ENCODE data around the gene MMP24.

The MMP24 gene

GRCh38 chr20:35280523-35280922, 54.0 kb downstream of the MMP24 start:
- DNase-seq = no peak

- no peak for DNase-seq
Observed at GRCh38 chr20:35281506-35282101, 55.1 kb downstream of the MMP24 start.

DNA sequence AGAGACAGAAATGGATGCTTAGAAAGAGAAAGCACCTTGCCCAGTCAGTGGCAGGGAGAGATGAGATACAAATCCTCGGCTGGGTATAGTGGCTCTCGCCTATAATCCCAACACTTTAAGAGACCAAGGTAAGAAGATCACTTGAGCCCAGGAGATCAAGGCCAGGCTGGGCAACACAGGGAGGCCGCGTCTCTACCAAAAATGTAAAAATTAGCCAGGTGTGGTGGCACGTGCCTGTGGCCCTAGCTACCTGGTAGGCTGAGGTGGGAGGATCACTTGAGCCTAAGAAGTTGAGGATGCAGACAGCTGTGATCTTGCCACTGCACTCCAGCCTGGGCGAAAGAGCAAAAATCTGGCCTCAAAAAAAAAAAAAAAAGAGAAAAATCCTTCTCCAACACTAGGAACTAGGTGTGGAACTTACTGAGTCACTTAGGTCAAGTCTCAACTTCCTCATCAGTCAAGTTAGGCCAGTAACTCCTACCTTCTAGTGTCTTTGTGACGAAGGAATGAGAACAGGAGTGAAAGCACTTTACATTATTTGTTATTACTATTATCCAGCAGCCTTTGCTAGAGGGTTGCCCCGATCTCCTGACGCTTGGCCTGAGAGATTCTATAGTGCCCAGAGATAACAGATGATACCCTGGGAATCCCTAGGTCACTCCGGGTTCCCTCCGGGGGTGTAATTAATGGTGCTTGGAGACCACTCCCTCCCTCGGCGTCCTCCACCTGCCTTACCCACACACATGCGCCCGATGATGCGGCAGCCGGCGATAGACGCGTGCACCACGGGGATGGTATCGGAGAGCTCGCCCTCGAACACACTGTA, 57.2 kb downstream of the MMP24 start:
- DNase-seq = no peak

DNA sequence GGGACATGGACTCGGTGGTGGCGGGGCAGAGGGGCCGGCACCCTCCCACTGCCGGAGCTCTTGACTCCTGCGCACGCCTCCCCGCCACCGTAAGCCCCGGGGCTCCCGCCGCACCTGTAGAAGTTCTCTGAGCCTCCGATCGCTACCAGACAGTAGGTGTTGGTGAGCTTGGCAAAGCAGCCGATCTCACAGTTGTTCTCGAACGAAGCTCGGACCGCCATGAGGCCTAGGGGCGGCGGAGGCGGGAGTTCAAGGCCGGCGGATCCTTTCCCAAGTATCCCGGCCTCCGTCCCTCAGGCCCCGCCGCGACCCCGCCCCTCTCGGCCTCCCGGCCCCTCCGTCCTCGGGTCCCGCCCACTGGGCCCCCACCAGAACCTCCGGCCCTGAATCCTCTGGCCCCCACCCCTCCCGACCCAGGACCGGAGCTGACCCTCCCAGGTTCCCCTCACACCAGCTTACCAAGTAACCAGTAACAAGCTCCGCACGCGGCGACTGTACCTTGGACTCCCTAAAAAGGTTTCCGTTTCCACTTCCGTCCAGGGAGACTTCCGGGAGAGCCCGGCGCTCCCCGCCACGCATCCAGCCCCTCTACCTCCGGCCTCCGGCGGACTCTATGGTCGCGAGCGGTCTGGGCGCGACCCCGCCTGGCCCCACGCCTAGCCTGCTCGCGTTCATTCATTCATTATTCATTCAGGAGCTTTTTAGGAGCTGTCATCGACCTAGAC, 57.9 kb downstream of the MMP24 start, which contains the start of gene EIF6:
TSS of gene EIF6 (minus strand) at position 506 of the 725 bp plus-strand sequence. CDS start at position 221, 285 bp downstream.
- peak; percentile 50 for DNase-seq

- DNase-seq = no peak
Observed at GRCh38 chr20:35284992-35285805, 58.7 kb downstream of the MMP24 start.

DNA sequence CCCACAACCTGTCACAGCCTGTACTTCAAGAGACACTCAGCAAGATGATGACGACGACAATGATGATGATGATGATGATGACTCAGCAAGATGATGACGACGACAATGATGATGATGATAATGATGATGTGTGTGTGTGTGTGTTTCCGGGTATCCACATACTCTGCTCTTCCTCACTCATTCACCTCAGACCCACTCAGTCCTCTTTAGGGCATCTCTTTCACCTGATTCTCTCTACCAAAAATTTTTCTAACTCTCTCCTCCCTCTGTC, 59.3 kb downstream of the MMP24 start:
- DNase-seq = no peak

- DNase-seq = no peak
Observed at GRCh38 chr20:35286077-35286898, 59.8 kb downstream of the MMP24 start.

DNA sequence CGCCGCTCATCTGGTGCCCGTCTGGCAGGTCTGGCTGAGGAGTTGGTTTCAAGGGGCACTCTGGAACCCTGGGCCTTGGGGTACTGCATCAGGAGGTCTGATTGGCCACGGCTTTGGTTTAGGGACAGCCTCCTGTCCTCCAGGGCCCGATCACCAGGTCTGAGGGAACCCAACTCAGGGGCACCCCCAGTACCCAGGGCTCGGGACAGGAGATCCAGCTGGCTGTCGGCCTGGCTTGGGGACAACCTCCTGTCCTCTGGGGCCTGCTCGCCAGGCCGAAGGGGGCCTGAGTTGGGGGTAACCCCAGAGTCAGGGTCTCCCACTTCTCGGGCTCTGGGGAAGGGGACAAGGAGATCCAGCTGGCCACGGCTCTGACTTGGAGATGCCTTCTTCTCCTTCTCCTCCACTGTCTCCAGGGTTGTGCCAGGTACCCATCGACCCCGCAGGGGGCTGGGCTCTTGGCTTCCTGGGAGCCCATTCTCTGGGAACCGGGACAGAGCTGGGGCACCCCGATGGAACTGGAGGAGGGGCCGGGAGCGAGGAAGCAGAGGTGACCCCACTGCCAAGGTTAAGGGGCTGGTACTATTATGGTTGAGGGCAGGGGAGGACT, 60.5 kb downstream of the MMP24 start:
- DNase-seq = no peak

- DNase-seq = no peak
Observed at GRCh38 chr20:35287509-35288324, 61.2 kb downstream of the MMP24 start.

DNA sequence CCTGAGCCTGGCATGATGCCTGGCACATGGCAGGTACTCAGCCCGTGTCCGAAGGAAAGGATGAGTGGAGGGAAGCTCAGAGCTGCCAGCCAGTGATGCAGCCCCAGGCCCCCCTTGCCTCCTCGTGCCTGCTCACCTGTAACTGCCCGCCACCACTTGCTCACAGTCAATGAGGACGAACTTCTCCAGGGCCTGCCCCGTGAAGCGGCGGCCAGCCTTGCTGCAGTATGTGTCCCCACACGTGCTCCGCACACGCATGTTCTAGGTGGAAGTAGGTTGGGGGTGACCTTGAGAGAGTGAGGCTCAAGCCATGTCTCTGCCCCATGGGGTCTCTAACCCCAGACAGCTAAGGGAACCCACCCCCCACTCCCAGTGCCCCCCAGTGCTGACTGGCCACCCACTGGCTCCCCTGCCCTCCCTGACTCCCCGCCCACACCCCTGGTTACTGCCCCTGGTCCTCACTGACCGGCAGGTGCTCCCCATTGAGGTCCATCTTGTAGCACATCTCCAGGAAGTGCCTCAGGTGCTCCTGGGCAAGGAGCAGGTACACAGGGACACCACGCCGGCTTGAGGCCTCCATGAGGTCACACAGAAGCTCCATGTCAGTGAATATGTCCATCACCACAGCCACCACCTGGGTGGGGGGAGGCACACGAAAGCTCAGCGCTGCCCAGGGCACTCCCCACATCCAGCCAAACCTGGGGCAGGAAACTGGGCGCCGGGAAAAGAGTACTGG, 62.0 kb downstream of the MMP24 start:
- DNase-seq = no peak

GRCh38 chr20:35290186-35290886, 63.8 kb downstream of the MMP24 start:
- no peak for DNase-seq

DNA sequence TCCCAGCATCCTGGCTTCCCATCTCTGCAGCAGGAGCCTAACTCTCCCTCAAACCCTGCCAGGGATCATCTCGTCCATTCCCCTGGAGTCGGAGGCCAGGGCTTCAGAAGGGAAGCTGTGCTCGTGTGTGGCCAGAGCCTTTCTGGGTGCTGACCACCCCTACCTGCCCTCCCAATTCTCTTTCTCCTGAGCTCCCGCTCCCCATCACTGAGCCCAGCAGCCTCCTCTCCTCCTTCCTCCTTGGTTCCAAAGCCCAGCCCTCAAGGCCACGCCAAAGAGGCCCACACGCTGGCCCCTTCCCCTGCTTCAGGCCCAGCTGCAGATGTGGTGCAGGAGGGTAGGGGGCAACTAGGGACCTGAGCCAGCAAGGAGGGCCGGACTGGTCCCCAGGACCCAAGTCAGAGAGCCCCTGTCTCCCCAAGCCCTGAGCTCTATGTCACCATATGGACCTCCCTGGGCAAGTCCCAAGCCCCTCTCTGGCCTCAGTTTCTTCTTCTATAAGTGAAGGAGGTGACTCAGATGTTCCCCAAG, 64.5 kb downstream of the MMP24 start:
- DNase-seq = no peak

GRCh38 chr20:35291654-35292503, 65.4 kb downstream of the MMP24 start, which contains the start of gene FAM83C:
FAM83C (minus strand) TSS chr20:35292425; CDS start chr20:35292304, 121 bp downstream.
- DNase-seq = no peak

DNA sequence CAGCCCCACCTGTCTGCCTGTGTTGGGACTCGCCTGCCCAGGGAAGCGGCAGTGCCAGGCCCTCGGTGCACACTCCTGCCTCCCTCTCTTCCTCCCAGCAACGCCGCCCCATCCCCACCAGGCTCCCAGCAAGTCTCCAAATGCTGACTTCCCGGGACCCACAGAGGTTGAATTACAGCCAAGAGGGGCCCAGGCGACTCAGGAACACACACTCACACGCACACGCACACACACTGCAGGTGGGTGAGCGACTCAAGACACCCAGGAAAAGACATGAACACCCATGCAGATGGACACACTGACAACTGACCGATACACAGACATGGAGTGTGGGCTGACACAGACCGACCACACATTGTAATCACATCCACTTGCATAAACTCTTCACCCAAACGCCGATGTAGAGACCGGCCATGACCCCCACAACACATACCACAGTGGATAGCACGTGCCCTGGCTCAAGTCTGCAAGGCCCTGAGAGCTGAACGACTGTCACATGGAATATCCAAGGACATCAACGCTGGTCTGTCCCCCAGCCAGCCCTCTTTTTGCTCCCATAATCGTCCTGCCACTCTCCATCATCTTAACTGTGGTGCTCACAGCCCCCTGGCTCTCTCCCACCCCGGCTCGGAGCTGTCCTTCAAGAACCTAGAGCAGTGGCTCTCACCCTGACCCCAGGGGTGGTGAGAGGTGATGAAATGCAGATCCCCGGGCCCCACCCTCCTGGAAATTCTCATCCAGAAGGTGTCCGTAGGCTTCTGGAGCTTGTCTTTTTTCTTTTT, 66.2 kb downstream of the MMP24 start:
- DNase-seq = no peak

GRCh38 chr20:35293303-35294292, 67.1 kb downstream of the MMP24 start:
- no peak for DNase-seq

DNA sequence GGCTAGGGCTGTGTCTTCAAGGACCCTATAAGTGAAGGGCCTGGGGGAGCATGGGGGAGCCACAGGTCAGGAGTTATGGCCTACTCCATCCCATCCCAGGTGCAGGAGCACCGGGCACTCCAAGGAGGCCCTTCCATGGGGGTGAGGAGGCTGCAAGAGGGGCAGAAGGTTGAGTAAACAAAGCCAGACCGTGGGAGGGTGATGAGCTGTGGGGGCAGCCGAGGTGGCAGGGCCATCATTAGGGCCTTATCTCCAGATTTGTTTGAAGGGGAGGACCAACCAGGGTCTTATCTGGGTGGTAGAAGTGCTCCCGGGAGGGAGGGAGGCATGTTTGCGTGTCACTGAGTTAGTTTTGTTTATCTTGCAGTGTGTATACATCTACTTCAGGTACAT, 67.8 kb downstream of the MMP24 start:
- no peak for DNase-seq

Data from central memory CD4-positive, alpha-beta T cell (primary cell).